ENCODE results near the gene RAD23B.

GRCh38 chr9:107345327-107345726 lies 62.2 kb downstream of the RAD23B start:
- TF ChIP-seq, protein P1, sequence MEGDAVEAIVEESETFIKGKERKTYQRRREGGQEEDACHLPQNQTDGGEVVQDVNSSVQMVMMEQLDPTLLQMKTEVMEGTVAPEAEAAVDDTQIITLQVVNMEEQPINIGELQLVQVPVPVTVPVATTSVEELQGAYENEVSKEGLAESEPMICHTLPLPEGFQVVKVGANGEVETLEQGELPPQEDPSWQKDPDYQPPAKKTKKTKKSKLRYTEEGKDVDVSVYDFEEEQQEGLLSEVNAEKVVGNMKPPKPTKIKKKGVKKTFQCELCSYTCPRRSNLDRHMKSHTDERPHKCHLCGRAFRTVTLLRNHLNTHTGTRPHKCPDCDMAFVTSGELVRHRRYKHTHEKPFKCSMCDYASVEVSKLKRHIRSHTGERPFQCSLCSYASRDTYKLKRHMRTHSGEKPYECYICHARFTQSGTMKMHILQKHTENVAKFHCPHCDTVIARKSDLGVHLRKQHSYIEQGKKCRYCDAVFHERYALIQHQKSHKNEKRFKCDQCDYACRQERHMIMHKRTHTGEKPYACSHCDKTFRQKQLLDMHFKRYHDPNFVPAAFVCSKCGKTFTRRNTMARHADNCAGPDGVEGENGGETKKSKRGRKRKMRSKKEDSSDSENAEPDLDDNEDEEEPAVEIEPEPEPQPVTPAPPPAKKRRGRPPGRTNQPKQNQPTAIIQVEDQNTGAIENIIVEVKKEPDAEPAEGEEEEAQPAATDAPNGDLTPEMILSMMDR (IDR thresholded peaks at IDR 0.05) = no peak
- TF ChIP-seq POLR2A (IDR thresholded peaks at IDR 0.05) (no peak), EP300 (IDR thresholded peaks at IDR 0.05) (no peak)

Measured in tibial nerve (tissue), 4 donors.